Activated T-cell treated with anti-CD3 and anti-CD28 coated beads, Interleukin-2, amount 50 U/mL, for 4 hours (primary cell): ENCODE measurements around the gene AAK1. TPM values are rescaled to one million over a fixed set of nuclear protein-coding genes. Genes with fewer than 3 reads are reported as not detected.
"Not testable (repeated sequence)": the region's sequence is repeated elsewhere in the genome, so short reads cannot be mapped to it uniquely, and the experiment has no call there.

Source experiments
- ATAC-seq, 2 donors: fragments of 200-7000 bp; cut with Tn5 transposase; one replicate each; pipeline ENCODE4 v1.10.0; 2021
- DNase-seq: peaks from one replicate; pipeline ENCODE4 v3.0.0-alpha.2; 2020
- H3K27me3 Mint-ChIP-seq: one replicate; pipeline ENCODE4 v1.8.0; 2021; ENCODE audit warnings: low read depth, mixed read lengths
- H3K36me3 Mint-ChIP-seq: one replicate; pipeline ENCODE4 v1.8.0; 2022; ENCODE audit warnings: mixed read lengths; ENCODE audit not compliant: insufficient read depth
- H3K4me1 Mint-ChIP-seq: one replicate; pipeline ENCODE4 v1.8.0; 2021; ENCODE audit warnings: low read depth, mixed read lengths
- H3K4me3 Mint-ChIP-seq: one replicate; pipeline ENCODE4 v1.8.0; 2021; ENCODE audit warnings: mild to moderate bottlenecking, moderate library complexity, mixed read lengths
- H3K9me3 Mint-ChIP-seq: one replicate; pipeline ENCODE4 v1.8.0; 2021; ENCODE audit warnings: mixed read lengths
- total RNA-seq, 3 donors: library from RNA; stranded (reverse); gene quantifications; one replicate each; pipeline ENCODE4 v1.2.1, GENCODE V29; 2021

AAK1 gene
- total RNA-seq, 3 donors from 2014 or later: 46.1 to 54.5 (median 51.6) TPM

DNA sequence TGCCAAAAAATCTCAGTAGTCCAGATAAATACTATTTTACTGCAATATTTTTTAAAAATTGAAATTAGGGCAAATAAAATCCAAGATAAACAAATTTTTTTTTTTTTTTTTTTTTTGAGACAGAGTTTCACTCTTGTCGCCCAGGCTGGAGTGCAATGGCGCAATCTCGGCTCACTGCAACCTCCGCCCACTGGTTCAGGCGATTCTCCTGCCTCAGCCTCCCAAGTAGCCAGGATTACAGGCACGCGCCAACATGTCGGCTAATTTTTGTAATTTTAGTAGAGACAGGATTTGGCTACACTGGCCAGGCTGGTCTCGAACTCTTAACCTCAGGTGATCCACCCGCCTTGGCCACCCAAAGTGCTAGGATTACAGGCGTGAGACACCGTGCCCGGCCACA lies 68.2 kb downstream of the AAK1 start:
- Mint-ChIP-seq H3K4me1 (peaks cover 80% of the 10 kb centered on the region), H3K36me3 (peaks cover 11% of the 10 kb centered on the region)
- not testable (repeated sequence) for H3K9me3 Mint-ChIP-seq, H3K4me3 Mint-ChIP-seq, ATAC-seq, H3K27me3 Mint-ChIP-seq, DNase-seq

DNA sequence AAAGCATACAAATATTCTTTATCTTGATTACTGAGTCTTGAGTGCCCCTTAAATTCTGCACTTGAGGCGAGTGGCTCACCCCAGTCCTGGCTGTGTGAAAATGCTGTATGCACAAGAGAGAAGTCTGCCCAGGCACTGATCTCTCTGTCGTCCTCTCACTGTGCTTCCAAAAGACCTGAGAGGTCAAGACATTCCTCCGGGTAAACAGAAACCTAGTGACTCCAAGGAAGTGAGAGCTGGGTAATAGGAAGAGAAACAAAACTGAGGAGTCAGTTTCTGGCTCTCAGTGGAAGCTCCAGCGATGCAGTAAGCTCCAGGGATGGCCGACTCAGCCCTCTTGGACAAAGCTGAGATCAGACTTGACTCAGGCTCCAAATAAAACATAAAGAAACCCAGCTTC lies 70.9 kb downstream of the AAK1 start:
- no peaks in the 10 kb centered on the region for H3K27me3 Mint-ChIP-seq
- H3K4me1 Mint-ChIP-seq: peaks cover 76% of the 10 kb centered on the region
- H3K36me3 Mint-ChIP-seq: peaks cover 5% of the 10 kb centered on the region
- H3K9me3 Mint-ChIP-seq: no peaks in the 10 kb centered on the region
- DNase-seq (no peak), ATAC-seq (no peak)
- H3K4me3 Mint-ChIP-seq: no peak overlapping the region

DNA sequence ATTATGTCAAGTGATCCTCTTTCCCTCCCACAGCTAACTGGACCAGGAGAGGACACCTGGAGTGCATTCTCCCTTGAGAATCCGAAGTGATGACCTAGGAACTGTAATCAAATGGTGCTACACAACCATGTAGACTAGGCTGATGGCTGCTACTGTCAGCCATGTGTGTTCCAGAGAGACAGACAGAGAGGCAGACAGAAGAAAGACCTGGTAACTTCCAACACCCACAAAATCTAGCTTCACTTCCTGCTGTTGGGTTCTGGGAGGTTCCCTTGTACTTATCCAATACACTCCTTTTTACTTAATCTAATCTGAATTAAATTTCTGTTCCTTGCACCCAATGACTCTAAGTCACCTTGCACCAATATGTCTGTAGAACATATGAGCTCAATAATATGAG lies 72.3 kb downstream of the AAK1 start:
- H3K27me3 Mint-ChIP-seq: no peaks in the 10 kb centered on the region
- peaks cover 5% of the 10 kb centered on the region for H3K36me3 Mint-ChIP-seq
- peaks cover 76% of the 10 kb centered on the region for H3K4me1 Mint-ChIP-seq
- H3K4me3 Mint-ChIP-seq: no peak overlapping the region
- DNase-seq (no peak), ATAC-seq (no peak)
- no peaks in the 10 kb centered on the region for H3K9me3 Mint-ChIP-seq

DNA sequence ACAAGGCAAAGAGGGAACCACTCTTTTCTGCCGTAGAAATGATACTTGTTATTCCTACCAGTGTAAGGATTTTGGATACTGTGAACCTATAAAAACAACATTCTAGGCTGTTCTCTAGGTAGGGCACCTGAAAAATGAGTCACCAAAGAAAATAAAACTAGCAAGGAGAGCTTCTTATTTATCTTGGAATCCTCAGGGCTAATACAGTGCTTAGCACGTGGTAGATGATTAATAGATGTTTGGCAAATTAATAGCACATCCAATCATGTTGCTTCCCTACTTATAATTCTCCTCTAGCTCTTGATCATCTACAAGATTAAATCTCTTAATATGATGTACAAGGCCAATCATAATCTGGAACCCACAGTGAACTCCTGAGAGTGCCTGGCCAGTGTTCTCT lies 73.1 kb downstream of the AAK1 start:
- ATAC-seq: no peak

DNA sequence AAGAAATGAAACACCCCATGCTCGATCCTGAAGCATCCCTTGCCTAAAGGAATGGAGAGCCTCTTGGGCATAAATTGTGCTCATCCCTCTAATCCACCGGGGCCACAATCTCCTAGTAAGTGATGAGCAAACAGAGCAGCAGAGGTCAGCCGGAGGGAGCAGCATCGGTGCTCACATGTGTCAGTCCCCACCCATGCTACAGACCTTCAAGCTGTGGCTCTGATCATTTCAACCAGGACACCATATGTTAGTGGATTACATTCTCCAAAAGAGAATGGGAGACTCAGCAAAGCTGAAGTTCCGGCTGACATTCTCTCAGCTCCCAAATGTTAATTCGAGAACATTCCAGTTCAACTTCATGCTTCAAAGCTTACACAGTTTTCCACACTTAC lies 75.6 kb downstream of the AAK1 start:
- Mint-ChIP-seq H3K36me3 (peaks cover 5% of the 10 kb centered on the region), H3K27me3 (no peaks in the 10 kb centered on the region), H3K4me1 (peaks cover 91% of the 10 kb centered on the region), H3K4me3 (no peak overlapping the region), H3K9me3 (no peaks in the 10 kb centered on the region)
- DNase-seq: no peak
- no peak for ATAC-seq

More for the DNA sequence above, 73.1 kb downstream of the AAK1 start:
- H3K4me3 Mint-ChIP-seq: no peak overlapping the region
- peaks cover 5% of the 10 kb centered on the region for H3K36me3 Mint-ChIP-seq
- DNase-seq: no peak
- no peaks in the 10 kb centered on the region for H3K27me3 Mint-ChIP-seq
- H3K9me3 Mint-ChIP-seq: no peaks in the 10 kb centered on the region
- H3K4me1 Mint-ChIP-seq: peaks cover 79% of the 10 kb centered on the region

DNA sequence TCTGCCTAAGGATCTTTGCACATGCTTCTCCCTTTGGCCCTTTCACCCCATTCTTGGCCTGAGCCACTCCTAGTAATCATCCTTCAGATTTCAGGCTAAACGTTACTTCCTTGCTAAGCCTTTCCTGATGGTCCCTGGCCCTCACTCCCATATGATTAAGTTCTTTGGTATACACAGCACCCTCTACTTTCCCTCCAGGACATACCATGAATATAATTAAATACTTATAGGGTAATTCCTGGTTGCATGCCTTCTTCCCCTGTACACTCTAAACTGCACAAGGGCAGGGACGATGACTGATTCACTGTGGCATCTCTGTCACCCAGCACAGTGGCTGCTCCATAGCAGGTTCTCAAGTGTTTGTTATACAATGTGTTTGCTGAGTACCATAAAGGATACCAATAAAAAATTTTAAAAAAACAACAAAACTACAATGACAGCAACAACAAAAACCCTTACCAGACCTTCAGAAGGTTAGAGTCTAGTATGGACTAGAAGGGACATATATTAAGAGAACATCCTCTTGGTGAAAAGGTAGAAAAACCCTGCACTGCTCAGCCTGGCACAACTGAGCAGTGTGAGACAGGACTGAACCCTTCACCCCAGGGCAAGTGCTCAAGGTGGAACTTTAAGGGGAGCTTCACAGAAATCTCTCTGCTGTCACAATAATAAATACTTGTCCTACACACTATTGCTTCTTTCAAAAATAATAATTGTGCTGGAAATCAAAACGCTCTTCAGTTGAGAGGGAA lies 76.2 kb downstream of the AAK1 start:
- Mint-ChIP-seq H3K36me3 (peaks cover 5% of the 10 kb centered on the region), H3K4me3 (no peak overlapping the region), H3K4me1 (peaks cover 91% of the 10 kb centered on the region), H3K9me3 (no peaks in the 10 kb centered on the region), H3K27me3 (no peaks in the 10 kb centered on the region)
- ATAC-seq: peak in 1 of 2 donors; percentile 46
- no peak for DNase-seq

DNA sequence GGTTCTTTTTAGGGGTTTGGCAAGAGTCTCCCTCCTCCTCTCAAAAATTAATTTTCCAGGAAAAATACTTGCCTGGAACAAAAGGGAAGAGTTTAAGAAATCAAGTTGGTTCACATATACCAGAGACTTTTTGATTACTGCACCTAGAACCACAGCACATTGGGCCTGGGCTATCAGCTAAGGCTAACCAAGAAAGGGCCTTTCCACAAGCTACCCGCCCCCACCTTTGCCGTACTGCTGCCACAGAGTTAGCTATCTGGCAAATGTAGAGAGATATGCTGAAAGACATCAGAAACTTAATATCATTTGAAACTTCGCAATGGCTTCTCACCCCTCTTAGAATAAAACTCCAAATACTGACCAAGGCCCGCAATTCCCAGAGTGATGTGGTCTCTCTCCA lies 76.9 kb downstream of the AAK1 start:
- no peak overlapping the region for H3K4me3 Mint-ChIP-seq

DNA sequence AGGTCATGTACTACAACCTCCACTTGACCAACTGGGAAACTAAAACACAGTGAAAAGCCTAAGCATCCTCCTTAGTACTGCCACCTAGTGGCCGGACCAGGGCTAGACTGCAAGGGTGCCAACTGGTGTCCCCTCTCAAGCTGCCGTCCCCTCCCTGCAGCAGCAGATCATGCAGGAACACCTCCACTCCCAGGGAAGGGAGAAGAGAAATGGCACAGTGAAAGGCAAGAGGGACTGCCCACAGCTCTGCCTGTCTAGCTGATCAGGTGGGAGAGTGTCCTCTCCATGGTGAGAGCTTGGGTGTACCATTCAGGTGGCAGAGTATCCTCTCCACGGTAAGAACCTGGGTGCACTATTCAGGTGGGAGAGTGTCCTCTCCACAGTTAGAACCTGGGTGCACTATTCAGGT lies 78.1 kb downstream of the AAK1 start:
- Mint-ChIP-seq H3K36me3 (no peaks in the 10 kb centered on the region), H3K4me3 (no peak overlapping the region), H3K27me3 (no peaks in the 10 kb centered on the region), H3K9me3 (no peaks in the 10 kb centered on the region), H3K4me1 (peaks cover 92% of the 10 kb centered on the region)
- ATAC-seq: peak; percentile 65 to 71
- DNase-seq: peak; percentile 70

More for the DNA sequence above, 76.9 kb downstream of the AAK1 start:
- H3K36me3 Mint-ChIP-seq: peaks cover 2% of the 10 kb centered on the region
- H3K9me3 Mint-ChIP-seq: no peaks in the 10 kb centered on the region
- ATAC-seq (no peak), DNase-seq (peak; percentile 14)
- peaks cover 93% of the 10 kb centered on the region for H3K4me1 Mint-ChIP-seq
- H3K27me3 Mint-ChIP-seq: no peaks in the 10 kb centered on the region

DNA sequence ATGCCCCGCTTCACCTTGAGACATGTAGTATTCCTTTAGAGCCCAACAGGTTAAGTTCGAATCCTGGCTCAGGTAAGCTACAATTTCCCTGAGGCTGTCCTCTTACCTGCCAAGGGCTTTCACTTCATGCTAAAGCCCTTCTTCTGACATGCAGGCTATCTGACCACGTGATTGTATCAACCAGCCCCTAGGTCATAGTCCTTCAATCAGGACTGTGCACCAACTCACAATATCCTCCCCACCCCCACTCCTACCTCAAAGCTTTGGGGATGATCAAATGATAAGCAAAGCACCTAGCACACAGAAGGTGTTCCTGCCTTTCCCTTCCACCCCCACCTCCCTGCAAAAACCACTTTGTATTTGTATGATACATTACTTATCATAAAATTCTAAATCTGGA lies 78.9 kb downstream of the AAK1 start:
- Mint-ChIP-seq H3K36me3 (no peaks in the 10 kb centered on the region), H3K9me3 (no peaks in the 10 kb centered on the region), H3K4me3 (no peak overlapping the region), H3K4me1 (peaks cover 93% of the 10 kb centered on the region), H3K27me3 (no peaks in the 10 kb centered on the region)
- DNase-seq (no peak), ATAC-seq (peak in 1 of 2 donors; percentile 19)

DNA sequence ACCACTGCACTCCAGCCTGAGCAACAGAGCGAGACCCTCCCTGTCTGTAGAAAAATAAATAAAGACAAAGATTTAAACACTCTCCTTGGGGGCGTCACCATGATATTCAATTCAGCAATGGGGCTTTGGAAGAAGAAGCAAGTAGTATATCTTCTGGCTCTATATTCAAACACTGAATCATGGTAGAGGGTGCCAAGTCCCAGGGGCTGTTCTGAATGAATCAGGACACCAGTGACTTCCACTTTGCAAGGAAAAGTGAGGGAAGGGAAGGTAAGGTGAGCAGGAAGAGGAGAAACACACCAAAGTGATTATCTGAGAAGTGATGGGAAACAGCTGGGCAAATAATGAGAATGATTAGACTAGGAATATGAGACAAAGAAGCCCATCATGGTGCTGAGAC lies 80.5 kb downstream of the AAK1 start:
- no peaks in the 10 kb centered on the region for H3K36me3 Mint-ChIP-seq
- no peak for DNase-seq
- H3K27me3 Mint-ChIP-seq: no peaks in the 10 kb centered on the region
- ATAC-seq: no peak
- no peak overlapping the region for H3K4me3 Mint-ChIP-seq
- H3K4me1 Mint-ChIP-seq: peaks cover 87% of the 10 kb centered on the region
- no peaks in the 10 kb centered on the region for H3K9me3 Mint-ChIP-seq

DNA sequence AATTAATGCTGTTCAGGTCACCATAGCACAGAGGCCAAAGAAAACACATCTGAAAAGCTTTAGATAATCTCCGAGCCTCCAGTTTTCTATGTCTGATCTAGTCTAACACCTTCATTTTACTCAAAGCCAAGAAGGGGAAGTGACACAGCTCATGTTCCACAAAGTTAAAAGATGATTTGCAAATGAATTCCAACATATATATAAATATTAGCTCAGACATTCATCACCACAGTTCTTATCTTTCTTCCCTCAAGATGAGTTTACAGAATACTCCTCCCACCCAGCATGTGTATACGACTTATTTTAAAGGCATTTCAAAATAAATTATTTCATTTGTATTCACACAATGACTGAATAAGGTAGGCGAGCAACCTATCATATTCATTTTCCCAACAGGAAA lies 82.4 kb downstream of the AAK1 start:
- ATAC-seq: no peak
- no peaks in the 10 kb centered on the region for H3K9me3 Mint-ChIP-seq
- H3K27me3 Mint-ChIP-seq: no peaks in the 10 kb centered on the region
- no peak overlapping the region for H3K4me3 Mint-ChIP-seq
- H3K36me3 Mint-ChIP-seq: peaks cover 2% of the 10 kb centered on the region
- DNase-seq: no peak
- peaks cover 82% of the 10 kb centered on the region for H3K4me1 Mint-ChIP-seq

DNA sequence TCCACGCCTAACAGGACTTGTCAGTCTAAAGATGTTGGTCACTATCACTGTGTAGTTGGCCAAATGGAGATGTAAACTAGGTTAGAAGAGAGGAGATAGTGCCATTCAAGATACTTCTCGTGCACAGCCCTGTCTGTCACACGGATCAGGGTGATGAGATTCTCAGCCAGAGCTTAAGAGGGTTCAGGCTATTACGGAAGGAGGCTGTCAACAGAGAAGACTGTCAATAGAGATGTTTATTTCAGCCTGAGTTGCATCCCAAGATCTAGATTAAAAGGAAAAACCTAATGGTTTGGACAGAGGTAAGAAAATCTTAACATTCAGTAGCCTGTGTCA lies 83.4 kb downstream of the AAK1 start:
- H3K4me3 Mint-ChIP-seq: no peak overlapping the region
- no peaks in the 10 kb centered on the region for H3K9me3 Mint-ChIP-seq
- ATAC-seq (peak; percentile 12 to 19), DNase-seq (no peak)
- peaks cover 81% of the 10 kb centered on the region for H3K4me1 Mint-ChIP-seq
- peaks cover 4% of the 10 kb centered on the region for H3K36me3 Mint-ChIP-seq
- no peaks in the 10 kb centered on the region for H3K27me3 Mint-ChIP-seq

DNA sequence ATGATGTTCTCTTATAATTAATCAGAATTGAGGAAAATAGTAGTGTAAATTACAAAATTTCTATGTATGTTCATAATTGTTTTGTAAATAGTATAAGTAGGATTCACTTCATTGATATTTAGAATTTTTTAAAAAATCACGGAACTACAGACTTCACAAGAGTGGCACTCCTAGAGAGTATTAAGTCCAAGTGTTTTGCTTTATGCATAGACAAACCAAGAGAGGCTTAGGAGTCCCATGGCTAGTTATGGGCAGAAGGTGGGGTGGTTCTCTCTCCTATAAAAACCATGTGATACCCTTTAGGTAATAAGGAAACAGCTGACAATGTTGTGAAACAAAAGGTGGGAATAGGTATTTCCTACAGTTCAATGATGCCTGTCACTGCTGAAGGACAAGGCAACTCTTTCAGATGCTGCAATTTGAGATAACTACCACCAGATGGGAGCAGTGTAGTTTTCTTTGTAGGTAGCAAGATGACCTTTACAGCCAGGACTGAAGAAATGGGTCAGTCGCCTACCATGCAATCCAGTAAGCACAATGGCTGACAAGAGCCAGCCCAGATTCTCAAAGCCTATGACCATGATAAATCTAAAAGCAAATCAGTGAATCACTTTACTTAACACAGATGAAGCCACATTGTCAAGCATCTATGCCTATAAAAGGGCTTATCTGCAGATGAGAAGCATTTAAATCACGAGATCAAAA lies 83.9 kb downstream of the AAK1 start:
- Mint-ChIP-seq H3K4me3 (no peak overlapping the region), H3K36me3 (peaks cover 8% of the 10 kb centered on the region), H3K4me1 (peaks cover 81% of the 10 kb centered on the region), H3K27me3 (no peaks in the 10 kb centered on the region), H3K9me3 (no peaks in the 10 kb centered on the region)
- DNase-seq (no peak), ATAC-seq (peak; percentile 56 to 76)

DNA sequence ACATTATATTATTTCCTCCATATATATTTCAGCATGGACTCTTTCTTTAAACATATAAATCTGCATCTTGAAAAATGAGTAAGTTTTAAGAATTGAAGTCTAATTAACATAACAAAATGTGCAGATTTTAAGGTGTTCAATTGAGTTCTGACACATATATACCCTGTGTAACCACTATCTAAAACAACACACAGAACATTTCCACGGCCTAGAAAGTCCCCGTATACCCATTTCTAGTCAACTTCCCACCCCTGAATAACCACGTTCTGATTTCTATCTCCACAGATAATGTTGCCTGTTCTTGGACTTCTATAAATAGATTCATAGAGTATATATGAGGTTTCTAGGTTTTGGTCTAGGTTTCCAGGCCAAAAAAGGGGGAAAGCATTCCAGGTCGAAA lies 87.5 kb downstream of the AAK1 start:
- Mint-ChIP-seq H3K4me1 (peaks cover 65% of the 10 kb centered on the region), H3K9me3 (no peaks in the 10 kb centered on the region), H3K36me3 (peaks cover 15% of the 10 kb centered on the region)

DNA sequence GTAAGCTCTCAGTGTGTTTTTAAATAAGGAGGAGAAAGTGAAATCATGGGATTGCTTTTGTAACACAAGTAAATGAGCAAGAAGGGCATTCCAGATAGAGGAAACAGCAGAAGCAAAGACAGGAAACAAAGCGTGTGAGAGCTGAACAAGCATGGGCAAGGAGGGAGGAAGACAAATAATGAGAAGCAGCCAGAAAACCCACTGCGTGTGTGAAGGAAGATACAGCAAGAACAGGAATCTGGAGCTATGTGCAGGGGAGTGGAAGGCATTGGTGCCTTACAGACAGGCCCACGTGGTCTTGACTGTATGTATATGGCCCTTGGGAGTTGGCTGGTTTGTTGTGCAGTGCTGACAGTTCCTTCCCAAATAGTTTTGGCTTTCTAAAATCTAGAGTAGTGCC lies 88.6 kb downstream of the AAK1 start:
- Mint-ChIP-seq H3K9me3 (no peaks in the 10 kb centered on the region), H3K36me3 (peaks cover 18% of the 10 kb centered on the region), H3K27me3 (no peaks in the 10 kb centered on the region), H3K4me1 (peaks cover 60% of the 10 kb centered on the region), H3K4me3 (no peak overlapping the region)
- ATAC-seq: peak in 1 of 2 donors; percentile 36
- no peak for DNase-seq

More for the DNA sequence above, 87.5 kb downstream of the AAK1 start:
- no peak for DNase-seq
- peak in 1 of 2 donors; percentile 56 for ATAC-seq
- Mint-ChIP-seq H3K27me3 (no peaks in the 10 kb centered on the region), H3K4me3 (no peak overlapping the region)
